ENCODE results near the gene MGAT4B.
A peak's percentile ranks its signal among the peaks of the same experiment; 100 is the strongest.

MGAT4B gene

DNA sequence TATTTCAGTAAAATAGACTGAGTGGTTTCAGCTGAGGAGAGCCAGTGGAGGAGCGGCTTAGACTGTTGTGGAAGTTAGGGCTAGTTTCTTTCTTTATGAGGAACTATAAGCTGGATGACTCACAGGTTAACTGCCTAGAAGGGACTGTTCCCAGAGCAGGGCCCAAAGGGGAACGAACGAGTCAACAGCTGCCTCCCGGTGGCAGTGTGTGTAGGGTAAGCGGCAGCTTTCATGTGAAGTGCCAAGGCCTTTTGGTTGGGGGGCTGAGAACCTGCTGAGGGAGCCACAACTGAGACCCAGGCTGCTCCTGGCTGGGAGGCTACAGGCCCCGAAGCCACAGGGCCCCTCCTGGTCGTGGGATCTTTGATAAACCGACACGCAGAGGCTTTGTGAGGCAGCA is 21.0 kb upstream of the MGAT4B start:
- ATAC-seq = peak; percentile 12
- no peak for TF ChIP-seq ISL1 (CRISPR knock-in tag; IDR thresholded peaks at IDR 0.05)
- no peak for TF ChIP-seq ZNF565 (CRISPR knock-in tag; conservative IDR thresholded peaks at IDR 0.05; ENCODE audit: low read depth)
- no peak for TF ChIP-seq POU6F1 (CRISPR knock-in tag; IDR thresholded peaks at IDR 0.05; ENCODE audit: borderline replicate concordance, low read depth)
- TF ChIP-seq, protein P1, sequence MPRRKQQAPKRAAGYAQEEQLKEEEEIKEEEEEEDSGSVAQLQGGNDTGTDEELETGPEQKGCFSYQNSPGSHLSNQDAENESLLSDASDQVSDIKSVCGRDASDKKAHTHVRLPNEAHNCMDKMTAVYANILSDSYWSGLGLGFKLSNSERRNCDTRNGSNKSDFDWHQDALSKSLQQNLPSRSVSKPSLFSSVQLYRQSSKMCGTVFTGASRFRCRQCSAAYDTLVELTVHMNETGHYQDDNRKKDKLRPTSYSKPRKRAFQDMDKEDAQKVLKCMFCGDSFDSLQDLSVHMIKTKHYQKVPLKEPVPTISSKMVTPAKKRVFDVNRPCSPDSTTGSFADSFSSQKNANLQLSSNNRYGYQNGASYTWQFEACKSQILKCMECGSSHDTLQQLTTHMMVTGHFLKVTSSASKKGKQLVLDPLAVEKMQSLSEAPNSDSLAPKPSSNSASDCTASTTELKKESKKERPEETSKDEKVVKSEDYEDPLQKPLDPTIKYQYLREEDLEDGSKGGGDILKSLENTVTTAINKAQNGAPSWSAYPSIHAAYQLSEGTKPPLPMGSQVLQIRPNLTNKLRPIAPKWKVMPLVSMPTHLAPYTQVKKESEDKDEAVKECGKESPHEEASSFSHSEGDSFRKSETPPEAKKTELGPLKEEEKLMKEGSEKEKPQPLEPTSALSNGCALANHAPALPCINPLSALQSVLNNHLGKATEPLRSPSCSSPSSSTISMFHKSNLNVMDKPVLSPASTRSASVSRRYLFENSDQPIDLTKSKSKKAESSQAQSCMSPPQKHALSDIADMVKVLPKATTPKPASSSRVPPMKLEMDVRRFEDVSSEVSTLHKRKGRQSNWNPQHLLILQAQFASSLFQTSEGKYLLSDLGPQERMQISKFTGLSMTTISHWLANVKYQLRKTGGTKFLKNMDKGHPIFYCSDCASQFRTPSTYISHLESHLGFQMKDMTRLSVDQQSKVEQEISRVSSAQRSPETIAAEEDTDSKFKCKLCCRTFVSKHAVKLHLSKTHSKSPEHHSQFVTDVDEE (CRISPR knock-in tag; IDR thresholded peaks at IDR 0.05) = no peak
- TF ChIP-seq BACH2 (CRISPR knock-in tag; IDR thresholded peaks at IDR 0.05; ENCODE audit: borderline replicate concordance) = no peak
- TF ChIP-seq PATZ1 (CRISPR knock-in tag; IDR thresholded peaks at IDR 0.05; ENCODE audit: borderline replicate concordance) = no peak; the same call in 1 of the 2 replicates
- TF ChIP-seq OSR1 (CRISPR knock-in tag; IDR thresholded peaks at IDR 0.05) = no peak
- TF ChIP-seq SNAI2 (CRISPR knock-in tag; IDR thresholded peaks at IDR 0.05) = no peak
- no peak for TF ChIP-seq ZFP30 (CRISPR knock-in tag; IDR thresholded peaks at IDR 0.05)
- no peak for TF ChIP-seq ZNF70 (CRISPR knock-in tag; IDR thresholded peaks at IDR 0.05)
- no peak for TF ChIP-seq ZNF8 (CRISPR knock-in tag; IDR thresholded peaks at IDR 0.05)
- TF ChIP-seq CSDC2 (CRISPR knock-in tag; IDR thresholded peaks at IDR 0.05) = no peak
- no peak for TF ChIP-seq TCF4 (CRISPR knock-in tag; IDR thresholded peaks at IDR 0.05; ENCODE audit: borderline replicate concordance)
- TF ChIP-seq RARB (CRISPR knock-in tag; IDR thresholded peaks at IDR 0.05) = no peak
- TF ChIP-seq ESRRG (CRISPR knock-in tag; IDR thresholded peaks at IDR 0.05) = no peak
- no peak for TF ChIP-seq PPARA (CRISPR knock-in tag; IDR thresholded peaks at IDR 0.05; ENCODE audit: borderline replicate concordance)

GRCh38 chr5:179825655-179826182 is 19.1 kb upstream of the MGAT4B start:
- TF ChIP-seq CREB5 (CRISPR knock-in tag; IDR thresholded peaks at IDR 0.05; ENCODE audit: low read depth) (no peak), ZC3H10 (CRISPR knock-in tag; IDR thresholded peaks at IDR 0.05) (no peak), TOX (CRISPR knock-in tag; IDR thresholded peaks at IDR 0.05; ENCODE audit: borderline replicate concordance) (no peak), SNAI2 (CRISPR knock-in tag; IDR thresholded peaks at IDR 0.05) (no peak), ZFP3 (CRISPR knock-in tag; IDR thresholded peaks at IDR 0.05) (no peak), GLIS3 (CRISPR knock-in tag; IDR thresholded peaks at IDR 0.05) (no peak), PATZ1 (CRISPR knock-in tag; IDR thresholded peaks at IDR 0.05; ENCODE audit: borderline replicate concordance) (no peak; the same call in 1 of the 2 replicates), ESRRG (CRISPR knock-in tag; IDR thresholded peaks at IDR 0.05) (no peak), PPARA (CRISPR knock-in tag; IDR thresholded peaks at IDR 0.05; ENCODE audit: borderline replicate concordance) (no peak), BACH2 (CRISPR knock-in tag; IDR thresholded peaks at IDR 0.05; ENCODE audit: borderline replicate concordance) (no peak), POU6F1 (CRISPR knock-in tag; IDR thresholded peaks at IDR 0.05; ENCODE audit: borderline replicate concordance, low read depth) (no peak), ZFP30 (CRISPR knock-in tag; IDR thresholded peaks at IDR 0.05) (no peak), OSR1 (CRISPR knock-in tag; IDR thresholded peaks at IDR 0.05) (no peak), ZNF565 (CRISPR knock-in tag; conservative IDR thresholded peaks at IDR 0.05; ENCODE audit: low read depth) (no peak), ARNTL (CRISPR knock-in tag; IDR thresholded peaks at IDR 0.05; ENCODE audit: borderline replicate concordance, low read depth) (no peak)

More at GRCh38 chr5:179825655-179826182, 19.1 kb upstream of the MGAT4B start:
- ATAC-seq = no peak

Data from SK-N-SH treated with all-trans-retinoic acid at 6 μM for 48 hours (cell line).